HEK293T (cell line): ENCODE measurements around the gene TRMT10A.

Experiments
- BHLHE40 ChIP-seq: fragments of 450-650 bp; IDR thresholded peaks from 2 replicates; pipeline ENCODE4 v1.6.1; 2016; ENCODE audit warnings: mild to moderate bottlenecking, moderate library complexity, borderline replicate concordance
- FOXK2 ChIP-seq: fragments of 450-650 bp; IDR thresholded peaks from 2 replicates; pipeline ENCODE4 v1.6.1; 2016; ENCODE audit warnings: mild to moderate bottlenecking

GRCh38 chr4:99591757-99592156, 27.9 kb upstream of the TRMT10A start:
- no peak for TF ChIP-seq FOXK2
- no peak for TF ChIP-seq BHLHE40
